ENCODE results near the gene SYNGR2. TPM values are rescaled to one million over a fixed set of nuclear protein-coding genes. Genes with fewer than 3 reads are reported as not detected.

The SYNGR2 gene
- total and polyA plus RNA-seq, 9 of the 15 experiments (the other 6 are each of a cell fraction or from before 2014, with no cell fraction given), result 1.4 to 173 (median 87.8) TPM

- TF ChIP-seq, protein P1, sequence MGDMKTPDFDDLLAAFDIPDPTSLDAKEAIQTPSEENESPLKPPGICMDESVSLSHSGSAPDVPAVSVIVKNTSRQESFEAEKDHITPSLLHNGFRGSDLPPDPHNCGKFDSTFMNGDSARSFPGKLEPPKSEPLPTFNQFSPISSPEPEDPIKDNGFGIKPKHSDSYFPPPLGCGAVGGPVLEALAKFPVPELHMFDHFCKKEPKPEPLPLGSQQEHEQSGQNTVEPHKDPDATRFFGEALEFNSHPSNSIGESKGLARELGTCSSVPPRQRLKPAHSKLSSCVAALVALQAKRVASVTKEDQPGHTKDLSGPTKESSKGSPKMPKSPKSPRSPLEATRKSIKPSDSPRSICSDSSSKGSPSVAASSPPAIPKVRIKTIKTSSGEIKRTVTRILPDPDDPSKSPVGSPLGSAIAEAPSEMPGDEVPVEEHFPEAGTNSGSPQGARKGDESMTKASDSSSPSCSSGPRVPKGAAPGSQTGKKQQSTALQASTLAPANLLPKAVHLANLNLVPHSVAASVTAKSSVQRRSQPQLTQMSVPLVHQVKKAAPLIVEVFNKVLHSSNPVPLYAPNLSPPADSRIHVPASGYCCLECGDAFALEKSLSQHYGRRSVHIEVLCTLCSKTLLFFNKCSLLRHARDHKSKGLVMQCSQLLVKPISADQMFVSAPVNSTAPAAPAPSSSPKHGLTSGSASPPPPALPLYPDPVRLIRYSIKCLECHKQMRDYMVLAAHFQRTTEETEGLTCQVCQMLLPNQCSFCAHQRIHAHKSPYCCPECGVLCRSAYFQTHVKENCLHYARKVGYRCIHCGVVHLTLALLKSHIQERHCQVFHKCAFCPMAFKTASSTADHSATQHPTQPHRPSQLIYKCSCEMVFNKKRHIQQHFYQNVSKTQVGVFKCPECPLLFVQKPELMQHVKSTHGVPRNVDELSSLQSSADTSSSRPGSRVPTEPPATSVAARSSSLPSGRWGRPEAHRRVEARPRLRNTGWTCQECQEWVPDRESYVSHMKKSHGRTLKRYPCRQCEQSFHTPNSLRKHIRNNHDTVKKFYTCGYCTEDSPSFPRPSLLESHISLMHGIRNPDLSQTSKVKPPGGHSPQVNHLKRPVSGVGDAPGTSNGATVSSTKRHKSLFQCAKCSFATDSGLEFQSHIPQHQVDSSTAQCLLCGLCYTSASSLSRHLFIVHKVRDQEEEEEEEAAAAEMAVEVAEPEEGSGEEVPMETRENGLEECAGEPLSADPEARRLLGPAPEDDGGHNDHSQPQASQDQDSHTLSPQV (IDR thresholded peaks at IDR 0.05), result peak; percentile 44; the same call in 1 of the 2 replicates
- 0 out of 2 replicates have a peak, but pooled peaks have one; percentile 11 for TF ChIP-seq ZKSCAN1 (IDR thresholded peaks at IDR 0.05; ENCODE audit: low read depth, low read length)
- no peak for TF ChIP-seq SMAD3 (CRISPR knock-in tag; conservative IDR thresholded peaks at IDR 0.05)
- no peak for TF ChIP-seq ZNF445 (CRISPR knock-in tag; IDR thresholded peaks at IDR 0.05; ENCODE audit: low read depth)
- TF ChIP-seq RBFOX2 (IDR thresholded peaks at IDR 0.05; ENCODE audit: low read depth, low read length), result peak; percentile 63; the same call in 1 of the 2 replicates
- no peak for TF ChIP-seq CXXC5 (CRISPR knock-in tag; IDR thresholded peaks at IDR 0.05)
- no peak for TF ChIP-seq PYGO2 (tag; IDR thresholded peaks at IDR 0.05)
- TF ChIP-seq NFE2 (IDR thresholded peaks at IDR 0.05; ENCODE audit: low read depth), result no peak
- TF ChIP-seq, protein P2, sequence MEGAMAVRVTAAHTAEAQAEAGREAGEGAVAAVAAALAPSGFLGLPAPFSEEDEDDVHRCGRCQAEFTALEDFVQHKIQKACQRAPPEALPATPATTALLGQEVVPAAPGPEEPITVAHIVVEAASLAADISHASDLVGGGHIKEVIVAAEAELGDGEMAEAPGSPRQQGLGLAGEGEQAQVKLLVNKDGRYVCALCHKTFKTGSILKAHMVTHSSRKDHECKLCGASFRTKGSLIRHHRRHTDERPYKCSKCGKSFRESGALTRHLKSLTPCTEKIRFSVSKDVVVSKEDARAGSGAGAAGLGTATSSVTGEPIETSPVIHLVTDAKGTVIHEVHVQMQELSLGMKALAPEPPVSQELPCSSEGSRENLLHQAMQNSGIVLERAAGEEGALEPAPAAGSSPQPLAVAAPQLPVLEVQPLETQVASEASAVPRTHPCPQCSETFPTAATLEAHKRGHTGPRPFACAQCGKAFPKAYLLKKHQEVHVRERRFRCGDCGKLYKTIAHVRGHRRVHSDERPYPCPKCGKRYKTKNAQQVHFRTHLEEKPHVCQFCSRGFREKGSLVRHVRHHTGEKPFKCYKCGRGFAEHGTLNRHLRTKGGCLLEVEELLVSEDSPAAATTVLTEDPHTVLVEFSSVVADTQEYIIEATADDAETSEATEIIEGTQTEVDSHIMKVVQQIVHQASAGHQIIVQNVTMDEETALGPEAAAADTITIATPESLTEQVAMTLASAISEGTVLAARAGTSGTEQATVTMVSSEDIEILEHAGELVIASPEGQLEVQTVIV (CRISPR knock-in tag; IDR thresholded peaks at IDR 0.05; ENCODE audit: borderline replicate concordance), result no peak
- no peak for TF ChIP-seq E2F1 (CRISPR knock-in tag; IDR thresholded peaks at IDR 0.05)
- 0 out of 3 replicates have a peak, but pooled peaks of 1 of the 2 experiments have one; percentile 34 for TF ChIP-seq CBX3 (IDR thresholded peaks at IDR 0.05; ENCODE audit: borderline replicate concordance in 1 of 2, low read length in 2 of 2)
- no peak for TF ChIP-seq ZNF395 (CRISPR knock-in tag; IDR thresholded peaks at IDR 0.05)
- TF ChIP-seq IRF9 (tag; IDR thresholded peaks at IDR 0.05), result no peak
- TF ChIP-seq HDGF (IDR thresholded peaks at IDR 0.05), result no peak
- no peak for TF ChIP-seq PCBP1 (IDR thresholded peaks at IDR 0.05; ENCODE audit: low read depth, low read length, poor library complexity, severe bottlenecking)
- TF ChIP-seq BCL6 (CRISPR knock-in tag; IDR thresholded peaks at IDR 0.05), result no peak
- TF ChIP-seq, protein P3, sequence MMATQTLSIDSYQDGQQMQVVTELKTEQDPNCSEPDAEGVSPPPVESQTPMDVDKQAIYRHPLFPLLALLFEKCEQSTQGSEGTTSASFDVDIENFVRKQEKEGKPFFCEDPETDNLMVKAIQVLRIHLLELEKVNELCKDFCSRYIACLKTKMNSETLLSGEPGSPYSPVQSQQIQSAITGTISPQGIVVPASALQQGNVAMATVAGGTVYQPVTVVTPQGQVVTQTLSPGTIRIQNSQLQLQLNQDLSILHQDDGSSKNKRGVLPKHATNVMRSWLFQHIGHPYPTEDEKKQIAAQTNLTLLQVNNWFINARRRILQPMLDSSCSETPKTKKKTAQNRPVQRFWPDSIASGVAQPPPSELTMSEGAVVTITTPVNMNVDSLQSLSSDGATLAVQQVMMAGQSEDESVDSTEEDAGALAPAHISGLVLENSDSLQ (IDR thresholded peaks at IDR 0.05), result peak; percentile 13; the same call in 1 of the 2 replicates
These were observed 8.2 kb downstream of the SYNGR2 start (continued) for GRCh38 chr17:78176548-78177025.

Measured in K562 (cell line).